H9 (cell line): Measurements from ENCODE around the gene TENM4. TPM values are rescaled to one million over a fixed set of nuclear protein-coding genes. Genes with fewer than 3 reads are reported as not detected.

Source experiments
- DNase-seq: peaks from one replicate; pipeline ENCODE4 v3.0.0-alpha.2; 2017
- H2AFZ ChIP-seq: one replicate; pipeline ENCODE4 v1.6.1; 2013; ENCODE audit warnings: mild to moderate bottlenecking, low read length, control low read depth, moderate library complexity
- H2AK5ac ChIP-seq: 2 replicates; pipeline ENCODE4 v1.6.1; 2013; ENCODE audit warnings: low read length, control low read depth, mixed read lengths; ENCODE audit not compliant: insufficient read length
- H2BK120ac ChIP-seq: one replicate; pipeline ENCODE4 v1.6.1; 2013; ENCODE audit warnings: low read depth, mild to moderate bottlenecking, low read length, control low read depth, inconsistent platforms; ENCODE audit not compliant: poor library complexity, severe bottlenecking
- H2BK12ac ChIP-seq: 2 replicates; pipeline ENCODE4 v1.6.1; 2013; ENCODE audit warnings: low read length, control low read depth, mixed read lengths, low read depth; ENCODE audit not compliant: insufficient read length
- H2BK15ac ChIP-seq: 2 replicates; pipeline ENCODE4 v1.6.1; 2013; ENCODE audit warnings: low read depth, low read length, control low read depth
- H2BK20ac ChIP-seq: one replicate; pipeline ENCODE4 v1.6.1; 2013; ENCODE audit warnings: low read depth, mild to moderate bottlenecking, low read length, control low read depth, inconsistent platforms; ENCODE audit not compliant: poor library complexity, severe bottlenecking
- H2BK5ac ChIP-seq: 2 replicates; pipeline ENCODE4 v1.6.1; 2013; ENCODE audit warnings: low read length, control low read depth, mixed read lengths; ENCODE audit not compliant: insufficient read length
- H3K14ac ChIP-seq: 2 replicates; pipeline ENCODE4 v1.6.1; 2013; ENCODE audit warnings: low read length, control low read depth; ENCODE audit not compliant: insufficient read depth
- H3K18ac ChIP-seq: 2 replicates; pipeline ENCODE4 v1.6.1; 2013; ENCODE audit warnings: low read depth, mild to moderate bottlenecking, mixed read lengths, low read length, control low read depth; ENCODE audit not compliant: insufficient read length
- H3K23ac ChIP-seq: 2 replicates; pipeline ENCODE4 v1.6.1; 2013; ENCODE audit warnings: low read length, control low read depth, mixed read lengths, low read depth; ENCODE audit not compliant: insufficient read length
- H3K23me2 ChIP-seq: 2 replicates; pipeline ENCODE4 v1.6.1; 2013; ENCODE audit warnings: low read depth, mild to moderate bottlenecking, mixed read lengths, low read length, control low read depth; ENCODE audit not compliant: insufficient read length, poor library complexity, severe bottlenecking
- H3K27ac ChIP-seq: 2 replicates; pipeline ENCODE4 v1.5.1; 2013; ENCODE audit warnings: low read length, control low read depth, mixed read lengths, low read depth; ENCODE audit not compliant: insufficient read length
- H3K27me3 ChIP-seq: 2 replicates; pipeline ENCODE4 v1.6.1; 2013; ENCODE audit warnings: low read length, control low read depth, inconsistent platforms; ENCODE audit not compliant: insufficient read depth
- H3K4ac ChIP-seq: 2 replicates; pipeline ENCODE4 v1.6.1; 2013; ENCODE audit warnings: low read depth, mild to moderate bottlenecking, control low read depth, inconsistent platforms, low read length, moderate library complexity
- H3K4me1 ChIP-seq: 2 replicates; pipeline ENCODE4 v1.6.1; 2013; ENCODE audit warnings: low read length, control low read depth, inconsistent platforms; ENCODE audit not compliant: insufficient read depth
- H3K4me2 ChIP-seq: 2 replicates; pipeline ENCODE4 v1.6.1; 2013; ENCODE audit warnings: low read length, control low read depth, mixed read lengths; ENCODE audit not compliant: insufficient read length, insufficient read depth
- H3K56ac ChIP-seq: 2 replicates; pipeline ENCODE4 v1.6.1; 2013; ENCODE audit warnings: low read depth, mild to moderate bottlenecking, mixed read lengths, low read length, control low read depth; ENCODE audit not compliant: insufficient read length
- H3K79me1 ChIP-seq: 2 replicates; pipeline ENCODE4 v1.6.1; 2013; ENCODE audit warnings: low read depth, mild to moderate bottlenecking, moderate library complexity, low read length, control low read depth, inconsistent platforms; ENCODE audit not compliant: insufficient read depth, poor library complexity, severe bottlenecking
- H3K79me2 ChIP-seq: 2 replicates; pipeline ENCODE4 v1.6.1; 2013; ENCODE audit warnings: low read length, control low read depth, inconsistent platforms; ENCODE audit not compliant: insufficient read depth
- H3K9ac ChIP-seq: 2 replicates; pipeline ENCODE4 v1.6.1; 2013; ENCODE audit warnings: low read length, control low read depth, mixed read lengths; ENCODE audit not compliant: insufficient read length; ENCODE audit errors: extremely low read depth
- H3K9me3 ChIP-seq: one replicate; pipeline ENCODE4 v1.6.1; 2013; ENCODE audit warnings: low read depth, low read length, inconsistent platforms; ENCODE audit not compliant: control insufficient read depth
- H3T11ph ChIP-seq: one replicate; pipeline ENCODE4 v1.6.1; 2013; ENCODE audit warnings: mild to moderate bottlenecking, low read length, control low read depth, inconsistent platforms
- H4K20me1 ChIP-seq: one replicate; pipeline ENCODE4 v1.6.1; 2013; ENCODE audit not compliant: control insufficient read depth, insufficient read length, insufficient read depth
- H4K5ac ChIP-seq: 2 replicates; pipeline ENCODE4 v1.6.1; 2013; ENCODE audit warnings: low read depth, mild to moderate bottlenecking, mixed read lengths, low read length, control low read depth; ENCODE audit not compliant: insufficient read length
- H4K8ac ChIP-seq: replicated peaks from 2 replicates; pipeline ENCODE4 v1.6.1; 2013; ENCODE audit warnings: low read length, control low read depth, mixed read lengths, low read depth; ENCODE audit not compliant: insufficient read length
- H4K91ac ChIP-seq: 2 replicates; pipeline ENCODE4 v1.6.1; 2013; ENCODE audit warnings: low read depth, mild to moderate bottlenecking, moderate library complexity, mixed read lengths, low read length, control low read depth; ENCODE audit not compliant: insufficient read length
- H3K27ac Mint-ChIP-seq, 3 experiments: 2 replicates in 2 of 3; 3 replicates in 1 of 3; pipeline ENCODE4 v1.8.0; 2020 to 2021; ENCODE audit warnings: mixed read lengths in 3 of 3, mild to moderate bottlenecking in 1 of 3, moderate library complexity in 1 of 3
- H3K27me3 Mint-ChIP-seq: 2 replicates; pipeline ENCODE4 v1.8.0; 2021; ENCODE audit warnings: low read depth, mild to moderate bottlenecking, moderate library complexity, mixed read lengths
- H3K36me3 Mint-ChIP-seq, 3 experiments: 2 replicates in 2 of 3; 3 replicates in 1 of 3; pipeline ENCODE4 v1.8.0; 2020 to 2021; ENCODE audit warnings: low read depth in 3 of 3, mixed read lengths in 3 of 3; ENCODE audit not compliant: insufficient read depth in 1 of 3
- H3K4me1 Mint-ChIP-seq, 2 experiments: 2 replicates each; pipeline ENCODE4 v1.8.0; 2020; ENCODE audit warnings: mixed read lengths in 2 of 2
- H3K4me3 Mint-ChIP-seq, 2 experiments: 2 replicates in 1 of 2; 3 replicates in 1 of 2; pipeline ENCODE4 v1.8.0; 2020 to 2021; ENCODE audit warnings: mild to moderate bottlenecking in 2 of 2, mixed read lengths in 2 of 2, moderate library complexity in 1 of 2
- H3K9me3 Mint-ChIP-seq, 2 experiments: 2 replicates in 1 of 2; 3 replicates in 1 of 2; pipeline ENCODE4 v1.8.0; 2020; ENCODE audit warnings: mild to moderate bottlenecking in 2 of 2, mixed read lengths in 2 of 2, moderate library complexity in 1 of 2
- WGBS: extraction: QIAGEN DNeasy Blood & Tissue Kit; methylation state at CpG from one replicate; pipeline ENCODE4 v1.1.7; 2013; ENCODE audit warnings: missing lambda C conversion rate, low lambda C conversion rate, mixed read lengths; ENCODE audit not compliant: insufficient read length; ENCODE audit errors: extremely low coverage; 5-methylcytosine and 5-hydroxymethylcytosine counted together
- total RNA-seq: library from RNA; stranded (reverse); gene quantifications from 2 replicates; pipeline ENCODE4 v1.2.1, GENCODE V29; 2021
- TF ChIP-seq, protein P1 (sequence below): fragments of 200-600 bp; sonication (generic); conservative IDR thresholded peaks from 3 replicates; pipeline ENCODE4 v1.8.0; 2021; ENCODE audit warnings: antibody characterized with exemption, mild to moderate bottlenecking

TENM4 gene
- total RNA-seq, 1 experiment from 2014 or later = 4.6 TPM

DNA sequence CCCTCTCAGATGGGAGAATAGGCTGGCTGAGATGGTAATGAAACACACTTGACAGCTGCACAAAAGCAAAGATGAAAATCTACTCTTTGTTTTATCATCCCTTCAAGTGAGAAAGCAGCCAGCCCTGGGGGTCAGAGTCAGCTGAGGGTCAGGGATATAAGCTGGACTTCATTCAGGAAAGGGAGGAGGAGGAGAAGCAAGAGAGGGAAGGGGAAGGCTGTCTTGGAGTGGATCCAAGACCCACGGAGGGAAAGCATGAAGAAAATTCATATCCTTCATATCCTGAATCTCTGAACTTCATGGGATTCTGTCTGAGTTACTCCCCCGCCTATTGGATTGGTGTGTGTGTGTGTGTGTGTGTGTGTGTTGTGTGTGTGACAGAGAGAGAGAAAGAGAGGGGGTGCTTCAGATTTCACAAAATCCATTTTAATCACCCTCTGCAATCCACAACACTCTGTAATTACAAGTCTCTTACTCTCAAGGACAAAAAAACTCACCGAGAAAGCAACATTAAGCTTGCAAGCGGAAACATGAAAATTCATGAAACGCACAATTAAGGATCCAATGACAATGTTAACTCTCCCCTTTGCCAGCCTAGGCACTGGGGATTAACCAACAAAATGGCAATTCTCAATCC lies 327.7 kb downstream of the TENM4 start:
- Histone ChIP-seq H2BK15ac (no peak overlapping the region), H3K9me3 (no peaks in the 10 kb centered on the region), H3K23ac (no peak overlapping the region), H3K23me2 (no peaks in the 10 kb centered on the region), H3K56ac (no peak overlapping the region), H4K5ac (no peak overlapping the region), H4K91ac (no peak overlapping the region), H3T11ph (no peak overlapping the region), H4K20me1 (no peaks in the 10 kb centered on the region), H3K9ac (no peak overlapping the region), H4K8ac (no peak overlapping the region), H3K79me1 (no peaks in the 10 kb centered on the region), H2BK20ac (no peak overlapping the region), H3K4me1 (no peaks in the 10 kb centered on the region), H3K27ac (no peak overlapping the region), H2AFZ (no peak overlapping the region), H2BK120ac (no peak overlapping the region), H3K14ac (no peak overlapping the region), H3K4ac (no peak overlapping the region), H3K4me2 (no peak overlapping the region), H3K79me2 (no peaks in the 10 kb centered on the region), H2BK12ac (no peak overlapping the region), H2BK5ac (no peak overlapping the region), H3K27me3 (no peaks in the 10 kb centered on the region), H2AK5ac (no peak overlapping the region), H3K18ac (no peak overlapping the region)
- Mint-ChIP-seq H3K4me3 (no peak overlapping the region), H3K27me3 (no peaks in the 10 kb centered on the region; the same call in 1 of the 2 replicates), H3K27ac (no peak overlapping the region), H3K36me3 (no peaks in the 10 kb centered on the region), H3K4me1 (peaks cover 12 to 15% of the 10 kb centered on the region in 2 experiments), H3K9me3 (no peaks in the 10 kb centered on the region; a peak in 1 of 5 replicates)
- DNase-seq = no peak
- TF ChIP-seq, protein P1, sequence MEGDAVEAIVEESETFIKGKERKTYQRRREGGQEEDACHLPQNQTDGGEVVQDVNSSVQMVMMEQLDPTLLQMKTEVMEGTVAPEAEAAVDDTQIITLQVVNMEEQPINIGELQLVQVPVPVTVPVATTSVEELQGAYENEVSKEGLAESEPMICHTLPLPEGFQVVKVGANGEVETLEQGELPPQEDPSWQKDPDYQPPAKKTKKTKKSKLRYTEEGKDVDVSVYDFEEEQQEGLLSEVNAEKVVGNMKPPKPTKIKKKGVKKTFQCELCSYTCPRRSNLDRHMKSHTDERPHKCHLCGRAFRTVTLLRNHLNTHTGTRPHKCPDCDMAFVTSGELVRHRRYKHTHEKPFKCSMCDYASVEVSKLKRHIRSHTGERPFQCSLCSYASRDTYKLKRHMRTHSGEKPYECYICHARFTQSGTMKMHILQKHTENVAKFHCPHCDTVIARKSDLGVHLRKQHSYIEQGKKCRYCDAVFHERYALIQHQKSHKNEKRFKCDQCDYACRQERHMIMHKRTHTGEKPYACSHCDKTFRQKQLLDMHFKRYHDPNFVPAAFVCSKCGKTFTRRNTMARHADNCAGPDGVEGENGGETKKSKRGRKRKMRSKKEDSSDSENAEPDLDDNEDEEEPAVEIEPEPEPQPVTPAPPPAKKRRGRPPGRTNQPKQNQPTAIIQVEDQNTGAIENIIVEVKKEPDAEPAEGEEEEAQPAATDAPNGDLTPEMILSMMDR = no peak
- WGBS = no CpG with 5 or more reads among the region's 5 CpGs
